Inflammatory macrophage (primary cell): Measurements from ENCODE around the gene KRTAP10-3.
"Not testable (repeated sequence)": the region's sequence is repeated elsewhere in the genome, so short reads cannot be mapped to it uniquely, and the experiment has no call there.

Source experiments
- DNase-seq, 2 donors: peaks; one replicate each; pipeline ENCODE4 v3.0.0-alpha.2; 2020 to 2022
- total RNA-seq, 18 experiments: gene quantifications; one replicate each; lab custom pipeline; 2026; ENCODE audit warnings: mixed read lengths in 6 of 18, inconsistent platforms in 2 of 18; lab: John Stamatoyannopoulos, UW

Gene KRTAP10-3
- total RNA-seq = 0 reads per million in 18 experiments

- DNase-seq = no peak
Measured at GRCh38 chr21:44558695-44559094, at the start of gene KRTAP10-3. Gene KRTAP10-3, minus strand, starts transcription at chr21:44558795. Its CDS starts 80 bp downstream, at chr21:44558715.

GRCh38 chr21:44606495-44606894, 47.9 kb upstream of the KRTAP10-3 start:
- no peak for DNase-seq

- DNase-seq = no peak
Measured at GRCh38 chr21:44603911-44604310, 45.3 kb upstream of the KRTAP10-3 start.

GRCh38 chr21:44603109-44603875, 44.7 kb upstream of the KRTAP10-3 start:
- DNase-seq = no peak

- no peak for DNase-seq
Measured at GRCh38 chr21:44602463-44602850, 43.9 kb upstream of the KRTAP10-3 start.

- DNase-seq = no peak
Measured at GRCh38 chr21:44601596-44602462, 43.2 kb upstream of the KRTAP10-3 start.

GRCh38 chr21:44601091-44601490, 42.5 kb upstream of the KRTAP10-3 start:
- not testable (repeated sequence) for DNase-seq

- DNase-seq = not testable (repeated sequence)
Measured at GRCh38 chr21:44600118-44600978, 41.8 kb upstream of the KRTAP10-3 start, which contains the start of gene KRTAP10-7. Gene KRTAP10-7, plus strand, starts transcription at chr21:44600597. Its CDS starts 25 bp downstream, at chr21:44600622.

GRCh38 chr21:44599264-44600029, 40.9 kb upstream of the KRTAP10-3 start:
- no peak for DNase-seq

GRCh38 chr21:44598061-44598460, 39.5 kb upstream of the KRTAP10-3 start:
- DNase-seq = no peak

GRCh38 chr21:44596068-44596725, 37.6 kb upstream of the KRTAP10-3 start:
- DNase-seq = no peak

- no peak for DNase-seq
Measured at GRCh38 chr21:44595524-44595923, 36.9 kb upstream of the KRTAP10-3 start.

- no peak for DNase-seq
Measured at GRCh38 chr21:44594406-44594916, 35.9 kb upstream of the KRTAP10-3 start.

GRCh38 chr21:44593598-44594405, 35.2 kb upstream of the KRTAP10-3 start:
- no peak for DNase-seq

GRCh38 chr21:44592446-44593311, 34.1 kb upstream of the KRTAP10-3 start, which contains the start of gene KRTAP10-6:
Gene KRTAP10-6, minus strand, starts transcription at chr21:44592505. Its CDS starts 21 bp downstream, at chr21:44592484.
- no peak for DNase-seq

- DNase-seq = not testable (repeated sequence)
Measured at GRCh38 chr21:44591801-44592130, 33.2 kb upstream of the KRTAP10-3 start.

- DNase-seq = not testable (repeated sequence)
Measured at GRCh38 chr21:44590897-44591800, 32.6 kb upstream of the KRTAP10-3 start.

GRCh38 chr21:44590311-44590721, 31.7 kb upstream of the KRTAP10-3 start:
- DNase-seq = no peak
